WERI-Rb-1 (cell line): Measurements from ENCODE around the gene PBX2.
"Not testable (repeated sequence)": the region's sequence is repeated elsewhere in the genome, so short reads cannot be mapped to it uniquely, and the experiment has no call there.

ENCODE experiments used
- DNase-seq: peaks from one replicate; pipeline ENCODE4 v3.0.0-alpha.2; 2020
- H3K27ac ChIP-seq: fragments of 250-450 bp; sonication (Bioruptor Pico); 2 replicates; pipeline ENCODE4 v1.5.1; 2020; ENCODE audit warnings: mild to moderate bottlenecking, moderate library complexity
- H3K27me3 ChIP-seq: fragments of 250-450 bp; sonication (Bioruptor Pico); 2 replicates; pipeline ENCODE4 v1.5.1; 2021; ENCODE audit warnings: mild to moderate bottlenecking, low read depth, moderate library complexity; ENCODE audit not compliant: insufficient read depth, severe bottlenecking
- H3K36me3 ChIP-seq: fragments of 250-450 bp; sonication (Bioruptor Pico); 2 replicates; pipeline ENCODE4 v1.5.1; 2020; ENCODE audit warnings: mild to moderate bottlenecking, moderate library complexity
- H3K4me3 ChIP-seq: 2 replicates; pipeline ENCODE4 v1.5.1; 2011; ENCODE audit warnings: low read depth, mild to moderate bottlenecking, control low read depth, low read length
- H3K9me3 ChIP-seq: fragments of 250-450 bp; sonication (Bioruptor Pico); 2 replicates; pipeline ENCODE4 v1.5.1; 2021; ENCODE audit warnings: mild to moderate bottlenecking, moderate library complexity; ENCODE audit not compliant: severe bottlenecking
- CTCF ChIP-seq: IDR thresholded peaks from 2 replicates; pipeline ENCODE4 v1.5.1; 2011; ENCODE audit warnings: low read depth, mild to moderate bottlenecking, control low read depth, inconsistent platforms, low read length

PBX2 gene

DNA sequence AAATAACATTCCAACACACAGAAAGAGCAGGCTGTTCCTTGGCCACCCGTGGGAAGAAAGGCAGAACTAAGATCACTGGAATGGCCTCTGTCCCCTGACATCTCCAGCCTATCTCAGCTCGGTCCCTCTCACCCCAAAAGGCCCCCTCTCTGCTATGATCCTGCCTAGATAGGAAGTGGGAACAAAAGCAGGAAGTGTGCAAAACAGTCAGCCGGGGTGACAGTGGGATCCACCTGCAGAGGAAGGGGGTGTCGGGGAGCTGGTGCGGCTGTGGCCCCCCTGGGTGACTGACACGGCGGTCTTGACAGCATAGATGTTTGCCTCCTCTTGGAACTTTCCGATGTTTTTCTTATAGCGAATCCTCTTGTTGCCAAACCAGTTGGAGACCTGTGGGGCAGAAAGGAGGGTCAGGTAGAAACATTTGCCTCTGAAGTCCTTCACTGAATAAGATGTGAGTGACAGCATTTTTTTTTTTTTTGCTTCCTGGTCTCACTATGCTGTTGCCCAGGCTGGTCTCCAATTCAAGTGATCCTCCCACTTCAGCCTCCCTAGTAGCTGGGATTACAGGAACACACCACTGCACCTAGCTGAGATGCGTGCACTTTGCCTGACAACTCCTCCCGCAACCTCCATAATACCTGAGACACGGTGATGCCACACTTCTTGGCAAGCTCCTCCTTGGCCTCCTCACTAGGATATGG lies 2.8 kb downstream of the PBX2 start:
- Histone ChIP-seq H3K4me3 (no peak overlapping the region), H3K27ac (no peak overlapping the region; the same call in 1 of the 2 replicates), H3K27me3 (no peaks in the 10 kb centered on the region), H3K9me3 (no peaks in the 10 kb centered on the region), H3K36me3 (peaks cover 50% of the 10 kb centered on the region)
- no peak for DNase-seq
- no peak for TF ChIP-seq CTCF

DNA sequence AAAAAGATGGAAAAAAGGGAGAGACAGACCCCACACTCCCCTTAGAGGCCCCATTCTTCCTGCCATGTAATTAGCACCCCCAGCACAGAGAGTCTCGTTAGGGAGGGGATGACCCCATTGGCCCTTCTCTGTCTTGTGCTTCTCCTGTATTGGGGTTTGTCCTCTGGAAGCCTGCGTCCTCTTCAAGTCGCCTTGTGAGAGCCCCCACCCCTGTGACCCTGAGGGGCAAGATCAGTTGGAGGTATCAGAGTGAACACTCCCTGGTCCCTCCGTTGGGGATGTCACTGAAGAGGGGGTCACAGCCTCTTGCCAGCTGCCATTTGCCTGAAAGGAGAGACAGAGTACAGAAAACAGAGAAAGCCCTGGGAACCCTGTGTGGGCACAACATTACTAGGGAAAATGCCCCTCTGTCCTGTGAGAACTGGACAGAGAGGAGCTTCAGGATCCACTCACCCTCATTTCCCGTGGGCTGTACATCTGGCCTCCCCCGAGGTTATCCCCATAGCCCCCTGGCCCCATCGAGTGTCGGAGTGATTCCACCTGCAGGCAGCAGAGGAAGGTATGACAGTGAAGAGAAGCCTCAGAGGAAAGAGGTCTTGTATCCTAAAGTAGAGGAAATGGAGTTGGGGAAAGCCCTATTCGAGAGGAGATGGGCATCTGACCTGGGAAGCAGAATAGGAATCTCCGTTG lies 3.7 kb downstream of the PBX2 start:
- not testable (repeated sequence) for DNase-seq, H3K4me3 ChIP-seq, H3K27me3 ChIP-seq, H3K27ac ChIP-seq, H3K9me3 ChIP-seq
- H3K36me3 ChIP-seq = peaks cover 59% of the 10 kb centered on the region

DNA sequence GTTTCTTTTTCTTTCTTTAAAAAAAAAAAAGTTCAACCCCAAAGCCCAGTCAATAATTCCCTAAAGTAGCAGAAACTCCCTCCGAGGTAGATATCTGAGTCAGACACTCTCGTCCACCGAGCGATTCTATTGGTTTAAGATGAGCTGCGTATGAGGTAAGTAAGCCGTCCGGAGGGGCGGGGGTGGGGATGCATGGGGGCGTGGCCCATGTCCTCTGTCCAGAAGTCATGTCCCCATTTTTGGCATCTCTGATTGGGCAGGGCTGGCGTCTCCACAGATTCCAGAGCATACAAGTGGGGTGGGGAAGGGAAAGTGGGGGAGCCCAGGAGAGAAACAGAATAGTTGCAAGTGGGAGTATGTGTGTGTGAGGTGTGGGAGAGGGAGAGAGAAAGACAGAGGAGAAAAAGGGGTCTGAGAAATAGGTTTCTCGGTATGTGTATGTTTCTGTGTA lies 4.3 kb downstream of the PBX2 start:
- not testable (repeated sequence) for H3K9me3 ChIP-seq, H3K27ac ChIP-seq, H3K27me3 ChIP-seq, H3K4me3 ChIP-seq
- peak; percentile 89 for DNase-seq
- peaks cover 65% of the 10 kb centered on the region for H3K36me3 ChIP-seq

GRCh38 chr6:32184084-32184640 lies 5.8 kb downstream of the PBX2 start, which contains the start of gene AGER:
Gene AGER (minus strand): TSS chr6:32184253. CDS start chr6:32184222, 31 bp downstream.
- Histone ChIP-seq H3K4me3 (no peak within 1 kb of the TSS), H3K27ac (no peak within 1 kb of the TSS; the same call in 1 of the 2 replicates), H3K9me3 (no peaks in the 10 kb centered on the region), H3K36me3 (peaks cover 76% of the 10 kb centered on the region), H3K27me3 (no peaks in the 10 kb centered on the region)
- no peak for DNase-seq
- no peak for TF ChIP-seq CTCF

GRCh38 chr6:32183483-32184083 lies 6.4 kb downstream of the PBX2 start:
- no peak for DNase-seq
- H3K36me3 ChIP-seq = peaks cover 75% of the 10 kb centered on the region
- no peak overlapping the region; the same call in 1 of the 2 replicates for H3K27ac ChIP-seq
- H3K4me3 ChIP-seq = no peak overlapping the region
- no peaks in the 10 kb centered on the region for H3K27me3 ChIP-seq
- no peaks in the 10 kb centered on the region for H3K9me3 ChIP-seq
- no peak for TF ChIP-seq CTCF

DNA sequence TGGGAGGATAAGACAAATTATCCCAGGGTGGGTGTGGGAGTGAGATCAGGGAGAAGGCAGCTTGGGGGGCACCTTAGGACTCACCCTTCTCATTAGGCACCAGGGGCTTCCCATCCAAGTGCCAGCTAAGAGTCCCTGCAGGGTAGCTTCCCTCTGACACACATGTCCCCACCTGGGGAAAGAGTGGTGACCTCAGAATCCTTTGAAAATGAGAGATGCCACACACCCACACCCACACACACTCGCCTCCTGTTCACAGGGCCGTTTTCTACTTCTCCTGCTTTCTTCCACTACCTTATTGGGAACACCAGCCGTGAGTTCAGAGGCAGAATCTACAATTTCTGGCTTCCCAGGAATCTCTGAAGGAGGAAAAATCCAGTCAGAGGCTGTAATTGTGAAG lies 7.0 kb downstream of the PBX2 start:
- DNase-seq = no peak
- no peaks in the 10 kb centered on the region for H3K27me3 ChIP-seq
- H3K27ac ChIP-seq = no peak overlapping the region; the same call in 1 of the 2 replicates
- no peak for TF ChIP-seq CTCF
- peaks cover 70% of the 10 kb centered on the region for H3K36me3 ChIP-seq
- no peaks in the 10 kb centered on the region for H3K9me3 ChIP-seq
- H3K4me3 ChIP-seq = no peak overlapping the region
